Activated T-cell treated with anti-CD3 and anti-CD28 coated beads, Interleukin-2, amount 50 U/mL, for 24 hours (primary cell): ENCODE results near the gene EGFL7.

Experiments
- DNase-seq: peaks from one replicate; pipeline ENCODE4 v3.0.0-alpha.2; 2020
- H3K27ac Mint-ChIP-seq: 2 replicates; pipeline ENCODE4 v1.8.0; 2020; ENCODE audit warnings: mild to moderate bottlenecking, mixed read lengths
- H3K27me3 Mint-ChIP-seq: 2 replicates; pipeline ENCODE4 v1.8.0; 2020; ENCODE audit warnings: mixed read lengths
- H3K36me3 Mint-ChIP-seq: 2 replicates; pipeline ENCODE4 v1.8.0; 2020; ENCODE audit warnings: low read depth, mixed read lengths
- H3K4me1 Mint-ChIP-seq: 2 replicates; pipeline ENCODE4 v1.8.0; 2020; ENCODE audit warnings: low read depth, mixed read lengths
- H3K4me3 Mint-ChIP-seq: 2 replicates; pipeline ENCODE4 v1.8.0; 2020; ENCODE audit warnings: mild to moderate bottlenecking, moderate library complexity, mixed read lengths
- H3K9me3 Mint-ChIP-seq: 2 replicates; pipeline ENCODE4 v1.8.0; 2020; ENCODE audit warnings: mixed read lengths

Gene EGFL7

DNA sequence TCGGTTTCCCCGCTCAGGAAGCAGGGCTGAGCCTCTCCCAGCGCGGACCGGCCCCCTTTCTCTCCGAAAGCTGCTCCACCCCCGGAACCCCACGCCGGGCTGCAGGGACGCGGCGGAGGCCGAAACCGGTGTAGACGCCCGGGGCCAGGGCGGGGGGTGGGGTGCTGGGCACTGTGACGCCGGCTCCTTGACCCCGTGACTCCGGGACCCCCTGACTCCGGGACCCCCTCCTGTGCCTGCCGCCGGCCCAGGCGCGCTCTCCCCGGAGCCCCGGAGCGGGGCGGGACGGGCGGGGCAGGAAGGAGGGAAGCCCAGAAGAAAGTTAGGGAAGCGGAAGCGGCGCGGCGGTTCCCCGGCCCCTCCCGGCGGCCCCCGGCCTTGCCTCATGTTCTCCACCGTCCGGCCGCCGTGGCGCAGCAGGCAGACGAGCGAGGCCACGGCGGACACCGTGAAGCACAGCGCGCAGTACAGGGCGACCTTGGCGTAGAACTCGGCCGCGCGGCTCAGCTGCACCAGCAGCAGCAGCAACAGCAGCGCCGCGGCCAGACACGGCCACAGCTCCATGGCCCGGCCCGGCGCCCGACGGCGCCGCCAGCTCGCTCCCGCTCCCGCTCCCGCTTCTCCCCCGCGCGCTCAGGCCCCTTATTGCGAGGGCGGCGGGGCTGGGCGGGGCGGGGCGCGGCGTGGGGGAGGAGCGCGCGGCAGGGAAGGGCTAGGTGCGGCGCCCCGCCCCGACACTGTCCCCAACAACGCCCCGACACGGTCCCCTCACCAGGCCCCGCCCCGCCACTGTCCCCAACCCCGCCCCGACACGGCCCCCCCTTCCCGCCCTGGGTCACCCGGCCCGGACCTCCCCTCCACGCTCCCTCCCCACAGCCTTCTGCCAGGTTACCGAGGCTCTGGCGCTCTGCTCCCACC is 24.3 kb downstream of the EGFL7 start, which contains the start of gene AGPAT2:
AGPAT2 (minus strand) TSS at position 664 of the 918 bp plus-strand sequence; CDS start at position 564, 100 bp downstream.
- no peak within 1 kb of the TSS for H3K27ac Mint-ChIP-seq
- H3K9me3 Mint-ChIP-seq, result no peaks in the 10 kb centered on the region
- H3K27me3 Mint-ChIP-seq, result peaks cover 4% of the 10 kb centered on the region
- H3K4me3 Mint-ChIP-seq, result peak within 1 kb of the TSS; percentile 78
- peaks cover 6% of the 10 kb centered on the region for H3K4me1 Mint-ChIP-seq
- peak; percentile 78 for DNase-seq
- no peaks in the 10 kb centered on the region for H3K36me3 Mint-ChIP-seq

DNA sequence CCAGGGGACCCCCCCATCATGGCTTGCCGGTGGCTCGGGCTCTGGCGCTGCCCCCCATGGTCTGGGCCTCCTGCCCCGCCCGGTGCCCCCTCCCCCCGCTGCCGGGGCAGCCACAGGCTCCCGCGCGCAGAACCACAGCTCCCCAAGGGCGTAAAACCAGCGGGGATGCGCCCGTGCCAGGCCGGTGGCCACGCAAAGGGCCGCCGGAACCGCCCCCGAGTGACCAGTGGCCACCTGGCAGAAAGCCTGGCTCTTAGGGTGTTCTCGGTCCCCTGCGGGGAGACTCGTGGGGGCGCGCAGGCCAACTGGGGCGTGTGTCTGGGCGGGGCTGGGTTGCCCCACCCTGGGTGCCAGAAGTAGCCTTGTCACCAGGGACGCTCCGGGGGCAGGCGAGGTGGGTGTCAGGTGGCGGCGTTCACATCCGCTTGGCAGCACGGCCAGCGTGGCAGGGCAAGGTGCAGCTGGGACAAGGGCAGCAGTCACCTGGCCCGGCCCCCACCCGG is 25.1 kb downstream of the EGFL7 start:
- Mint-ChIP-seq H3K27ac (no peak overlapping the region), H3K4me3 (no peak overlapping the region), H3K36me3 (no peaks in the 10 kb centered on the region), H3K4me1 (peaks cover 6% of the 10 kb centered on the region), H3K27me3 (peaks cover 4% of the 10 kb centered on the region), H3K9me3 (no peaks in the 10 kb centered on the region)
- DNase-seq, result no peak

DNA sequence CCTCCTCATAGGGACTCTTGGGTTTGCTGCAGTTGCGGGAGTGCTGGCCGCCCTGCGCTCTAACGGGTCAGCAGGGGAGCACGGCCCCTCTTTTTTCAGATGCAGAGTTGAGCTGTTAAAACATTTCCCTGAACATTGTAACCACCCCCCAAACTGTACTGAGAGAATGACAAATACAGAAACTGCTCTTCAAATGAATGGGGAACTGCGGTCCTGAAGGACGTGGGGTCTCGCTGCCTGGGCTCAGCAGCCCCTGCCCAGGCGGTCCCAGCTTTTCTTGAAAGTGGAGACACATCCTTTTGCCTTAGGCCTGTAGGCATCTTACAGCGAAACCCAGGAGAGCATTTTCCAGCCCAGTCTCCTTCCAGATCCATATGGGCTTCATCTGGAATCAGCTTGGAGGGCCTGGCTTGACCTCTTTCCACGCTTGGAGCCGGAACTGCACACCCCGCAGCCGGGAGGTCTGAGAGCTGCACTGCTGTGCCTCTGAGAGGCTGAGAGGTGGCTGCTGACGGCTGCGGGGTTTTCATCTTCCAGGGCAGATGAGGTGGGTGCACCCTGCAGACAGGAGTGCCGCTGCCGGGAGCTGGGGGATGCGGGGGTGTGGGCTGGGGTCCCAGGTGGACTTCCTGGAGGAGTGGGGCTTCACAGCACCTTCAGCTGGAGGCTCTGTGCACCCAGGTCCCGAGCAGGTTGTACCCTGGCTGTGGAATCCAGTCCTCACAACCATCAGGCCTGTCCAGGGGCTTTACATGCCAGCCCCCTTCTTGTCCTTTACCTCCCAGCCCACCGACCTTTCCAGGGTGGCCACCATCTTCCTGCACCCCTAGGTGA is 25.8 kb downstream of the EGFL7 start:
- peaks cover 4% of the 10 kb centered on the region for H3K27me3 Mint-ChIP-seq
- H3K36me3 Mint-ChIP-seq, result no peaks in the 10 kb centered on the region
- no peaks in the 10 kb centered on the region for H3K9me3 Mint-ChIP-seq
- no peak overlapping the region for H3K27ac Mint-ChIP-seq
- H3K4me3 Mint-ChIP-seq, result no peak overlapping the region
- DNase-seq, result no peak
- H3K4me1 Mint-ChIP-seq, result peaks cover 6% of the 10 kb centered on the region

DNA sequence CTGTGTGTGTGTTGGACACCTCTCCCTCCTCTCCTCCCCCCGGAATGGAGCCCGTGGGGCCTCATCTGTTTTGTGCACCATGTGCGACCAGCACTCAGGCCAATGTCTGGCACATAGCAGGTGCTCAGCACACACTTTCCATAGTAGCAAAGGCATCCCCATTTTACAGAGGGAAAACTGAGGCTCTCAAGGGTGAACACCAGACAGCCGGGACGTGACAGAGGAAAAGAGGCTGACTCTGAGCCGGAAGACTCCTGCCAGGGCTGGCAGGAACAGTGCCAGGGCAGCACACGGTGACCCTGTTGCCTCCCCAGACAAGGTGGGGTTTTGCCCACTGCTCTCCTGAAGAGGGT is 26.4 kb downstream of the EGFL7 start:
- no peak for DNase-seq
- H3K27me3 Mint-ChIP-seq, result peaks cover 4% of the 10 kb centered on the region
- H3K36me3 Mint-ChIP-seq, result no peaks in the 10 kb centered on the region
- H3K27ac Mint-ChIP-seq, result no peak overlapping the region
- H3K4me3 Mint-ChIP-seq, result no peak overlapping the region
- H3K4me1 Mint-ChIP-seq, result peaks cover 6% of the 10 kb centered on the region
- no peaks in the 10 kb centered on the region for H3K9me3 Mint-ChIP-seq

DNA sequence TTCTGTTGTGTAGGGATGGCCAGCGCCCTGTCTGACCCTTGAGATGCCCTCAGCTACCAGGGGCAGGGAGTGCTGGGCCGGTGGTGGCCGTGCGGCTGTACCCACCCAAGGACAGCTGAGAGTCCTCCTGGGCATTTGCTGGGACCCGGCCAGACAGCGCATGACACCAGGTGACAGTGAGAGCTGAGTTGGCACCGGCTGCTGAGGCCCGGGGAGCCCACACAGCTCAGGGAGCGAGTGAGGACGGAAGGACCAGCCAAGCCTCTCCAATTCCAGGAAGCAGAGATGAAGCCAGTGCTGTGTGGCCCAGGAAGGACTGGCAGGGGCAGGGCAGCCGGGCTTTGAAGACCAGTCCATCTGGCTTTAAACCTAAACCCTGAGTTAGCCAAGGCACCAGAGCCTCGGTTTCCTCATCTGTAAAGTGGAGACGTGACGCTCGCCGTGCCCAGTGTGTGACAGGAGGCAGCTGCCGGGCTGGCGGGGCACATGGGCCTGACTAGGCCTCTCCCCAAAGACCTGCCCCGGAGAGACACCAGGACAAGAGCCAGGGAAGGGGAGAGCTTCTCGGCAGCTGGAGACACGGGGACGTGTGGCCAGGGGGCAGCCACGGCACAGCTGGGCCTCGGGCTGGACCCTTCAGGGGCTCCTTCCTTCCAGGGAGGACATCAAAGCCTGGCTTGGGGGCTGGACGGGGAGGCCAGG is 27.5 kb downstream of the EGFL7 start:
- Mint-ChIP-seq H3K27ac (no peak overlapping the region), H3K4me3 (no peak overlapping the region), H3K36me3 (no peaks in the 10 kb centered on the region), H3K27me3 (peaks cover 4% of the 10 kb centered on the region), H3K4me1 (peaks cover 6% of the 10 kb centered on the region), H3K9me3 (no peaks in the 10 kb centered on the region)
- no peak for DNase-seq

DNA sequence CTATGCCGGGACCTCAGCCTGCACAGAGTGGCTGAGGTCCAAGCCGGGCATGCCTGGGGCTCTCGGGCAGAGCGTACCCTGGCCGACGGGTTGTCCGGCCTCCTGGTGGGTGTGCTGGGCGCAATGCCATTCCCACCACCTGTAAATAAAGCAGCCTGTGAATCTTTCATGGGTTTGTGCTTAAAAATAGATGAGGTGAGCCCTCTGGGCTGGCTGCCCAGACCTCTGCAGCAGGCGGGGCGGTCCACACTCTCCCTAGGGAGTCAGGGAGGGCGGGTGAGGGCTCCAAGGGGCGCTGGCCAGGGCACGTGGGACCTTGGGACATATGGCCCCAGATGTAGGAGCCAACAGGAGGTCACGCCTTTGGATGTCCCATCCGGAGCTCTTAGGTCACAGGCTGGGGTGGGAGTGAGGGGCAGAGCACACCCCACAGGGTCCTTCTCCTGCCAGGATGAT is 28.1 kb downstream of the EGFL7 start:
- Mint-ChIP-seq H3K27ac (no peak overlapping the region), H3K36me3 (no peaks in the 10 kb centered on the region), H3K9me3 (no peaks in the 10 kb centered on the region), H3K4me1 (peaks cover 5% of the 10 kb centered on the region), H3K27me3 (peaks cover 5% of the 10 kb centered on the region), H3K4me3 (no peak overlapping the region)
- DNase-seq, result no peak

DNA sequence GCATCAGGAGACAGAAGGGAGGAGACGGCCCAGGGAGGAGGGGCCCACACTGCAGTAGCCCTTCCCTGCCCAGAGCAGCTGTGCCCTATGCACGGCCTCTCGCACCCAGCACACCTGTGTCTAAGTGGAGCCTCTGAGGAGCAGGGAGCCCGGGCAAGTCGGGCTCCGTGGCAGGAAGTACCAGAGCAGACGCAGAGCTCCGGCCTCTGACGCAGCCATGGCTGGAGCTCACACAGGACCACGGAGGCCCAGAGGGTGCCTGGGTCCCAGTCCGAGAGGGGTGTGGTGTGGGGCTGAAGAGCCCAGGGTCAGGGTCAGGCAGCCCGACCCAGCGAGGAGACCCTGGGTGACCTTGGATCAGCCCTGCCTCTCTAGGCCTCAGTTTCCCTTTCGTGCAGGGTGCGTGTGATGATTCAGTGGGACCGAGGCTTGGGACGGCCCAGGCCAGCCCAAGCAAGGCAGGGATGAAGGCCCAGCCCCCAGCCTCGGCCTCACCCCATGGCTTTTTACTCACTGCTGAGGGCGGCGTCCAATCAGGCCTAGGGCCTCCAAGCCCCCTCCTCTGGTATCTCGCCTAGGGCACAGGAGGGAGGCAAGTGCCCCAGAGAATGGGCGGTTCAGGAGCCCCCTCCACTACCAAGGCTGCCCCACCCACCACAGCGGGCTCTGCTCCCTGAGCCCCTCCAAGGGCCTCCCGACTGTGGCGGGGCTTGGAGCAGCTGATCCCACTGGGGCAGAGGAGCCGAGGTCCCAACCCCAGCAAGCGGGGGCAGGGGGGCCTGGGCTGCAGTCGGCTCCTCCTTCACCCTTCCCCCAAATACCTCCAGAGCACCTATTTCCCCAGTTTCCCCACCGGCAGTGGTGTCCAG is 28.8 kb downstream of the EGFL7 start:
- no peaks in the 10 kb centered on the region for H3K4me1 Mint-ChIP-seq
- H3K27ac Mint-ChIP-seq, result no peak overlapping the region
- H3K27me3 Mint-ChIP-seq, result peaks cover 8% of the 10 kb centered on the region

DNA sequence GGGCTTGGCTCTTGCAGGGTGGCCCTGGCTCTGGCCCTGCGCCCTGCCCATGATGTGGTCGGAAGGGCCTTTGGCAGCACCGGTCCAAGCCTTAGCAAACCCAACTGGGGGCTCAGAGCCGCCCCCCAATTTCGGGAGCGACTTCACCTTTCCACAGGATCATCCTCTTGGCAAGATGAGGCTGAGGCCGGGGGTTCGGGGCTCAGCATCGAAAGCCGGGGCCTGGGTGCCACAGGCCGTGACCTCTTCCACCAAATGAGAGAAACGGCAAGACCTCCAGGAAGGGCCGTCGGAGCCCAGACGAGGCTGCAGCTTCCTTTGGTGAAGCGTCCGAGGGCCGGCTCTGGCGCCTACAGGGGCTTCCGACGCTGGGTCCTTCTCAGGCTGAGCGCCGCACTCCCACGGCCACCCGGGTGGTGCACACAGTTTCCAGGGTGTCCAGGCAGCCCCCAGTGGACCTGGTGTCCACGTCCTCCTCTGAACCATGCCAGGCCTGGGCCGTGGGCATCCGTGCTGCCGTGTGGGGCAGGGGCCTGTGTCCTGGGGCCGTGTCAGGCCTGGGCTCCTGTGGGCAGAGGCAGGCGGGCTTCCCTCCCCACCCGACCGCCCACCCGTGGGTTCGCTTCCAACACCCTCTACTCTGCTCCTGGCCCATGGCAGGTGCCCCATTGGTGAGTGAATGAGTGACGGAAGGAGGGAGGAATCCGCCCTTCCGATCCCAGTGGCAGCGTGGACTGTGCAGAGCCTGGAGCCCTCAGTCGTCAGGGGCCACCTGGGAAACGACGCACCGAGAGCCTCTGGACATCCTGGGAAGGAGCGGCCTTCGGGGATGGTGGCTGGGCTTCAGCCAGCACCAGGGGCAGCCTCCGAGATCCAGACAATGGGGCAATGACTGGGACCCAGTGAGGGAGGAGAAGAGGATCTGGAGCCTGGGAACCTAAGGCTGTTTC is 29.7 kb downstream of the EGFL7 start:
- Mint-ChIP-seq H3K27me3 (peaks cover 13% of the 10 kb centered on the region), H3K4me3 (no peak overlapping the region), H3K9me3 (no peaks in the 10 kb centered on the region), H3K4me1 (no peaks in the 10 kb centered on the region), H3K27ac (no peak overlapping the region), H3K36me3 (no peaks in the 10 kb centered on the region)
- DNase-seq, result no peak

More for the DNA sequence above, 28.8 kb downstream of the EGFL7 start:
- no peaks in the 10 kb centered on the region for H3K9me3 Mint-ChIP-seq
- H3K4me3 Mint-ChIP-seq, result no peak overlapping the region
- no peaks in the 10 kb centered on the region for H3K36me3 Mint-ChIP-seq
- DNase-seq, result no peak

DNA sequence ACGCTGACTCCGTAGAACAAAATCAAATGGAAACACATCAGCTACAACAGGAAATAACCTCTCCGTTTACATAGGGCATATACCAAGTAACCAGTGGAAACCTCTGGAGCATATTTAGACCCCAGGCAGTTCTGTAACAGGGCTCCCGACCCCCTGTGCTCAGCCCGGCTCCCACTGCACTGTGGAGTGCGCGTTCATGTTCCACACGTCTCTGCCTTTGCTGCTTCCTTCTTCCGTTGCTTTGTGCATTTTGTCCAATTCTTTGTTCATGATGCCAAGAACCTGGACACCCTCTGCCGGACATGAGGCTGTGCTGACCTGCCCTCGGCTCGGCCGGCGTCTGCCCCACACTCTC is 30.4 kb downstream of the EGFL7 start:
- peaks cover 17% of the 10 kb centered on the region for H3K27me3 Mint-ChIP-seq
- no peaks in the 10 kb centered on the region for H3K4me1 Mint-ChIP-seq
- H3K9me3 Mint-ChIP-seq, result no peaks in the 10 kb centered on the region
- no peak overlapping the region for H3K27ac Mint-ChIP-seq
- DNase-seq, result no peak
- no peaks in the 10 kb centered on the region for H3K36me3 Mint-ChIP-seq
- H3K4me3 Mint-ChIP-seq, result no peak overlapping the region

DNA sequence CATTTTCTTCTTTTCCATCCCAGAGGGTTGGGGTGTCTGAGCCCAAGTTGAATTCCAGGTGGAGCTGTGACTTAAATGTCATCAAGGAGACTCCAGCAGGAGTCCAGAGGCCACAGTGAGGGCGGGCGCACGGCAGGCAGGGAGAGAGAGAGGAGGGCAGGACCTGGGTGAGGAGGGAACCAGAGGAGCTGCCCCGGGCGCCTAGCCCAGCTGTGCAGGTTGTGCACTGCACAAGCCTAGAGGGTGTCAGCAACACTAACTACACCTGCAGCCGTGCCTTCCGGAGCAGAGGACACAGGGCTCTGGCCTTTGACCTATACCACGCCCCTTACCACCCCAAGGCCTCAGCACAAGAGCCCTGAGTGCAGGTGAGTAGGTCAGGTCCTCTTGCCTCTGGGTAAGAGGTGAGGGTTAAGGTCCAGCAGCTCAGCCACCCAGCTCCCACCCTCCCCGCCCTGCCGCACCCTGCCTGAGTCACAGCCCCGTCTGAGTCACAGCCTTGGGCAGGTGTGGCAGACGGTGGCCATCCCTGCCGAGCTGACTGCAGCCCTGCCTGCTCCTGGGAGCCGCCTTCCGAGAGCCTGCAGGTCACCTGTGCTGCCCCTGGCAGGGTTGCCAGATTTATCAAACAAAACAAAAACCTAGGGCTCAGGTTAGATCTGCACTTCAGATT is 30.9 kb downstream of the EGFL7 start:
- no peak for DNase-seq
- Mint-ChIP-seq H3K27me3 (peaks cover 16% of the 10 kb centered on the region), H3K4me3 (no peak overlapping the region), H3K9me3 (no peaks in the 10 kb centered on the region), H3K4me1 (no peaks in the 10 kb centered on the region), H3K27ac (no peak overlapping the region), H3K36me3 (no peaks in the 10 kb centered on the region)

DNA sequence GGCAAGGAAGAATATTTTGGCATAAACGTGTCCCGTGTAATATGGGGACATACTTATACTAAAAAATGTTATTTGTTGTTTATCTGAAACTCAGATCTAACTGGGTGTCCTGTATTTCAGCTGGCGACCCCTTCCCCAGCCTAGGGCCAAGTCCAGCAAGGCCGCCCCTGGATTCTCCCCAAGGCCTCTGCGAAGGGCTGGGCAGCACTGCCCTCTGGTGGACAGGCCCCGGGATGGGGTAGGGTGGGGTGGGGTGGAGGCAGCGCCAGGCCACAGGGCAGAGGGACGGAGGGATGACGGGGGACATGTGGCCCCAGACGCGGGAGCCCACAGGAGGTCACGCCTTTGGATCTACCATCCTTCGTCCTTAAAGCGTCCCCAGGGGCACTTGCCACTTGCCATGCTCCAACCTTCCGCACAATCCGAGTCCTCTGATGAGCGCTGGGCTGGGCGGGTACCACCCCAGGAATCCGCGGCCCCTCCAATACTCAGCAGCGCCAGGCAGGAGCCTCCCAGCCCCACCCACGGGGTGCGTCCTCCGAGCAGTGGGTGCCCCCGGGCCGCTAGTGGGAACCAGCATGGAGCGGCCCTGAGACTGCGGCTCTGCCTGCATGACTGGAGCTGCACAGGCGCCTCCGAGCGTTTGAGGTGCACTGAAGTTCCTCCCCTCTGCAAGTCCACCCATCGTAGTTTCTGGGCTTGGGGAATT is 31.6 kb downstream of the EGFL7 start:
- DNase-seq, result peak; percentile 50
- Mint-ChIP-seq H3K9me3 (no peaks in the 10 kb centered on the region), H3K27ac (no peak overlapping the region), H3K27me3 (peaks cover 20% of the 10 kb centered on the region), H3K4me3 (no peak overlapping the region), H3K36me3 (no peaks in the 10 kb centered on the region), H3K4me1 (no peaks in the 10 kb centered on the region)

DNA sequence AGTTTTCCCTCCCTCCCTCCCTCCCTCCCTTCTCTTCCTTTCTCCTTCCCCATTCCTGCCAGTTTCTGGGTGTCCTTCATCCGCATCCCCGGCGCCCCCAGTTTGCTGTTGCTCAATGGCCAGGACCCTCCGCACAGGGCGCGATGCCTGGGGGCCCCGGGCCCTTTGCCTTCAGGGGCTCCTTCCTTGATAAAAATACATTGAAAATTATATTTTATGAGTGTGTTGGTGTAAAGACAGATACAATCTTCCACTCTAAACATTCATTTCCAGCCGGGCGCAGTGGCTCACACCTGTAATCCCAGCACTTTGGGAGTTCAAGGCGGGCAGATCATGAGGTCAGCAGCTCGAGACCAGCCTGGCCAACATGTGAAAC is 32.1 kb downstream of the EGFL7 start:
- H3K27me3 Mint-ChIP-seq, result peaks cover 20% of the 10 kb centered on the region
- no peak overlapping the region for H3K4me3 Mint-ChIP-seq
- no peaks in the 10 kb centered on the region for H3K9me3 Mint-ChIP-seq
- H3K36me3 Mint-ChIP-seq, result no peaks in the 10 kb centered on the region
- no peaks in the 10 kb centered on the region for H3K4me1 Mint-ChIP-seq
- no peak overlapping the region for H3K27ac Mint-ChIP-seq
- no peak for DNase-seq
